HS-5 (cell line): Measurements from ENCODE around the gene NSMCE3.
A peak's percentile ranks its signal among the peaks of the same experiment; 100 is the strongest.
"Not testable (repeated sequence)": the region's sequence is repeated elsewhere in the genome, so short reads cannot be mapped to it uniquely, and the experiment has no call there.

ENCODE experiments used
- DNase-seq: peaks from one replicate; pipeline ENCODE4 v3.0.0-alpha.2; 2012; ENCODE audit warnings: low read depth

NSMCE3 gene

GRCh38 chr15:29270169-29270955, 740 bp upstream of the NSMCE3 start:
- peak; percentile 44 for DNase-seq

GRCh38 chr15:29268706-29269484, 727 bp downstream of the NSMCE3 start:
- DNase-seq = peak; percentile 15

GRCh38 chr15:29266052-29266582, 3.5 kb downstream of the NSMCE3 start:
- no peak for DNase-seq

DNA sequence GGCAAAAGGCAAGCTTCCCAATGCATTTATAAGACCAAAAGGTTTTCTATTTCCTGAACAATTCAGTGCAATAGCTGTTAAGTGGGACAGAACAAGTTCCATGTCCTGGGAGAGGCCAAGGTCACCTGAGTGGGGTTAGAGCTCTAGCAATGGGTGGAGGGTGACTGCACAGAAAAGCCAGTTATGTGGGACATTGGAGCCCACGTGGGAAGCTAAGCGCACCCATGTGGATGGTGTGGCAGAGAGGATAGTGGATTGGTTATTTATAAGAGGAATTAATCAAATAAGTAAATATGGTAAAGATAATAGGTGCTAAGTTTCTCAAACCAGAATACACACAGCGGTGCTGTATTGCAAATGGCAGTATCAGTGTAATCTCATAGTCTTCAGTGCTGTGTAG, 6.3 kb downstream of the NSMCE3 start:
- no peak for DNase-seq

- DNase-seq = no peak
Observed at GRCh38 chr15:29262738-29263137, 6.9 kb downstream of the NSMCE3 start.

DNA sequence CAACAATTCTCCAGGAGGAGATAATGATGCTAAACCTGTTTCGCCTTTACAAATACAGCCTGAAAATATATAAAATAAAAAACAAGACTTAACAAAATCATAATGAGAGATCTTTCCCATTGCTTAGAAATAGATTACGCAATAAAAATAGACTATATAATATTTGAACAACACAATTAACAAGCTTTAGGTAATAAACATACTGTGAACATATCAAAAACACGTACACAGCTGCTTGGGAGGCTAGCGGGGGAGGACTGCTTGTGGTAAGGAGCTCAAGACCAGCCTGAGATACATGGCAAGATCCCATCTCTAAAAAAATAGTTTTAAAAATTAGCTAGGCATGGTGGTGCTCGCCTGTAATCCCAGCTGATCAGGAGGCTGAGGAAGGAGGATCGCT, 8.7 kb downstream of the NSMCE3 start:
- no peak for DNase-seq

- DNase-seq = no peak
Observed at GRCh38 chr15:29259233-29259632, 10.4 kb downstream of the NSMCE3 start.

- no peak for DNase-seq
Observed at GRCh38 chr15:29252234-29252633, 17.4 kb downstream of the NSMCE3 start.

- DNase-seq = no peak
Observed at GRCh38 chr15:29244544-29244943, 25.1 kb downstream of the NSMCE3 start.

GRCh38 chr15:29244123-29244522, 25.5 kb downstream of the NSMCE3 start:
- no peak for DNase-seq

- DNase-seq = no peak
Observed at GRCh38 chr15:29242456-29243242, 27.0 kb downstream of the NSMCE3 start.

GRCh38 chr15:29241207-29241606, 28.4 kb downstream of the NSMCE3 start:
- no peak for DNase-seq

DNA sequence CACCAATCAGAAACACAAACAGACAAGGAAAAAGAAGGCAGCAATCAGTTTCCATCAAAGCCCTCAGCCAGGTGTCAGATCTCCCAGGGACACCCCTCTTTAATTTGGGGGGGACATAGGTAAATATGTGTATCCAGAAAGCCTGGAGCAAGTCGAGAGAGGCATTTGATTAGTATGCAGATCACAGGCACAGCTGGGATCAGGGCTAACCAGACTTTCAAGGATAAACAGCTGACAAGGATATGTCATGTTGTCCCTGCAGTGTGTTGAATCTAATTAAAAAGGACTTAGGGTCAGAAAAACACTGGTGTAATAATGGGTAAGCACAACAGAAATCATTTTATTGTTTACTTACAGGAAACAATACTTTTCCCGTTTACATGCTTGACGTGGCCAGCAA, 30.2 kb downstream of the NSMCE3 start:
- DNase-seq = no peak

- no peak for DNase-seq
Observed at GRCh38 chr15:29233566-29233965, 36.1 kb downstream of the NSMCE3 start.

- no peak for DNase-seq
Observed at GRCh38 chr15:29226436-29227208, 43.0 kb downstream of the NSMCE3 start.

GRCh38 chr15:29225534-29226234, 43.9 kb downstream of the NSMCE3 start:
- no peak for DNase-seq

DNA sequence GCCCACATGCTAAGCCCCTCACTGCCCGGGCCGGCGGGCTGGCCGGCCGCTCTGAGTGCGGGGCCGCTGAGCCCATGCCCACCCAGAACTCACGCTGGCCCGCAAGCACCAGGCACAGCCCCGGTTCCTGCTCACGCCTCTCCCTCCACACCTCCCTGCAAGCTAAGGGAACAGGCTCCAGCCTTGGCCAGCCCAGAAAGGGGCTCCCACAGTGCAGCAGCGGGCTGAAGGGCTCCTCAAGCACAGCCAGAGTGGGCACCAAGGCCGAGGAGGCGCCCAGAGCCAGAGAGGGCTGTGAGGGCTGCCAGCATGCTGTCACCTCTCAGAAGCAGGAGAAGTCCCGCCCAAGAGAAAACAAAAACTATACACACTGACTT, 44.6 kb downstream of the NSMCE3 start:
- not testable (repeated sequence) for DNase-seq

GRCh38 chr15:29224235-29224986, 45.2 kb downstream of the NSMCE3 start:
- not testable (repeated sequence) for DNase-seq

- no peak for DNase-seq
Observed at GRCh38 chr15:29223640-29224039, 46.0 kb downstream of the NSMCE3 start.
